H1 (cell line): Measurements from ENCODE around the gene CACNA2D3. TPM values are rescaled to one million over a fixed set of nuclear protein-coding genes. Genes with fewer than 3 reads are reported as not detected.

ENCODE experiments used
- CBX5 ChIP-seq: fragments of 300-800, 300-1000 bp; sonication (generic); IDR thresholded peaks from 2 replicates; pipeline ENCODE4 v1.7.1; 2016; ENCODE audit warnings: antibody characterized with exemption, low read length, low read depth
- HDAC6 ChIP-seq: IDR thresholded peaks from one replicate; pipeline ENCODE4 v1.7.1; 2012; ENCODE audit warnings: low read depth, mild to moderate bottlenecking, inconsistent platforms, low read length, moderate library complexity
- NANOG ChIP-seq: IDR thresholded peaks from 2 replicates; pipeline ENCODE4 v1.6.1; 2011; ENCODE audit warnings: low read length, low read depth, mild to moderate bottlenecking, inconsistent platforms; ENCODE audit not compliant: insufficient read depth, poor library complexity, severe bottlenecking
- RXRA ChIP-seq: IDR thresholded peaks from 2 replicates; pipeline ENCODE4 v1.6.1; 2011; ENCODE audit warnings: low read depth, mild to moderate bottlenecking, low read length, moderate library complexity; ENCODE audit not compliant: insufficient read depth
- SIN3A ChIP-seq, 2 experiments: IDR thresholded peaks in 1 of 2; conservative IDR thresholded peaks in 1 of 2; 2 replicates each; pipeline ENCODE4 v1.6.1; 2011 to 2012; ENCODE audit warnings: low read length in 2 of 2, improper control_type of control experiment in 1 of 2, low read depth in 1 of 2, mild to moderate bottlenecking in 1 of 2
- ZNF274 ChIP-seq: IDR thresholded peaks from 2 replicates; pipeline ENCODE4 v1.7.0; 2012; ENCODE audit warnings: low read length, borderline replicate concordance; ENCODE audit errors: extremely low read depth
- polyA plus RNA-seq, 7 experiments: library from polyadenylated mRNA; depleted of rRNA in 3 of 7; stranded (reverse) in 5 of 7; unstranded in 2 of 7; fragments of >200 nt in 5 of 7; fragments of 200-250 nt in 2 of 7; gene quantifications; 1 replicate in 5 of 7; 2 replicates in 1 of 7; 4 replicates in 1 of 7; pipeline versions ENCODE4 v1.2.1 to v1.2.3, GENCODE V29; 2011 to 2013; ENCODE audit warnings: missing spikeins in 2 of 7, mixed read lengths in 2 of 7
- total RNA-seq: library from RNA; stranded (reverse); fragmentation: NEBNext Ultra II Directional; extraction: Animal tissue kit (Norgen Biotek cat#: 25700); gene quantifications from 2 replicates; pipeline ENCODE4 v1.2.1, GENCODE V29; 2021

CACNA2D3 gene
- total and polyA plus RNA-seq, 2 of the 8 experiments (the other 6 are each of a cell fraction or from before 2014, with no cell fraction given) = 1.5 to 1.8 TPM

- TF ChIP-seq RXRA (no peak), NANOG (no peak), ZNF274 (no peak), SIN3A (conservative IDR thresholded peaks at IDR 0.05 in 1 of 2, IDR thresholded peaks at IDR 0.05 in 1 of 2; ENCODE audit: low read depth in 1 of 2, low read length in 2 of 2) (no peak), CBX5 (no peak), HDAC6 (no peak)
- TF ChIP-seq, all 59 proteins: peak for 0
Observed at GRCh38 chr3:54421943-54422342, 299.6 kb downstream of the CACNA2D3 start (continued).
